ENCODE data around the gene MROH9. TPM values are rescaled to one million over a fixed set of nuclear protein-coding genes. Genes with fewer than 3 reads are reported as not detected.

Gene MROH9
- polyA plus RNA-seq, 1 donor (not counting 4 experiments of a cell fraction or from before 2014, with no cell fraction given), result 0.04 TPM

- Histone ChIP-seq H3K79me2 (ENCODE audit: control insufficient read depth, insufficient read depth, low read length) (no peaks in the 10 kb centered on the region), H3K36me3 (ENCODE audit: control insufficient read depth in 2 of 2, extremely low read depth in 1 of 2, insufficient read depth in 2 of 2, low read length in 2 of 2) (no peaks in the 10 kb centered on the region), H3K27ac (ENCODE audit: control insufficient read depth, insufficient read depth, low read length) (no peak overlapping the region), H3K27me3 (ENCODE audit: control insufficient read depth, extremely low read depth, insufficient read depth, low read length) (no peaks in the 10 kb centered on the region), H3K9me3 (ENCODE audit: control insufficient read depth, low read depth, low read length) (no peaks in the 10 kb centered on the region), H3K9ac (ENCODE audit: control insufficient read depth, extremely low read depth, insufficient read depth, low read length) (no peak overlapping the region), H4K20me1 (ENCODE audit: control insufficient read depth, extremely low read depth, insufficient read depth, low read length) (no peaks in the 10 kb centered on the region), H2AFZ (ENCODE audit: control insufficient read depth, low read length) (no peak overlapping the region), H3K4me3 (ENCODE audit: control insufficient read depth in 2 of 3, extremely low read depth in 1 of 3, insufficient read depth in 2 of 3, low read depth in 1 of 3, low read length in 3 of 3) (no peak overlapping the region), H3K4me2 (ENCODE audit: control insufficient read depth, extremely low read depth, insufficient read depth, low read depth, low read length) (no peak overlapping the region), H3K9me1 (ENCODE audit: control insufficient read depth, extremely low read depth, insufficient read depth, low read length) (no peaks in the 10 kb centered on the region), H3K4me1 (ENCODE audit: control insufficient read depth, extremely low read depth, insufficient read depth, low read length) (no peaks in the 10 kb centered on the region)
- dilution Hi-C loops (cut with MboI; ENCODE audit: extremely low pct_ligation_motif_present, low sequenced_read_pairs), result no loop called here
- no peak for TF ChIP-seq CTCF (optimal IDR thresholded peaks at IDR 0.05 in 1 of 3, IDR thresholded peaks at IDR 0.05 in 1 of 3, conservative IDR thresholded peaks at IDR 0.05 in 1 of 3; ENCODE audit: extremely low read depth in 1 of 3, insufficient read depth in 2 of 3, low read length in 3 of 3)
- no peak for TF ChIP-seq EZH2 (IDR thresholded peaks at IDR 0.05; ENCODE audit: low read length)
- DNase-seq (ENCODE audit: low read depth, low spot score) (no peak), FAIRE-seq (no peak)
Observed at GRCh38 chr1:171032822-171033702, 97.7 kb downstream of the MROH9 start.

GRCh38 chr1:171037626-171038025 is 102.3 kb downstream of the MROH9 start:
- dilution Hi-C loops (cut with MboI; ENCODE audit: extremely low pct_ligation_motif_present, low sequenced_read_pairs), result no loop called here
- Histone ChIP-seq H3K9me3 (ENCODE audit: control insufficient read depth, low read depth, low read length) (no peaks in the 10 kb centered on the region), H3K4me2 (ENCODE audit: control insufficient read depth, extremely low read depth, insufficient read depth, low read depth, low read length) (no peak overlapping the region), H3K27me3 (ENCODE audit: control insufficient read depth, extremely low read depth, insufficient read depth, low read length) (no peaks in the 10 kb centered on the region), H4K20me1 (ENCODE audit: control insufficient read depth, extremely low read depth, insufficient read depth, low read length) (no peaks in the 10 kb centered on the region), H3K79me2 (ENCODE audit: control insufficient read depth, insufficient read depth, low read length) (no peaks in the 10 kb centered on the region), H3K27ac (ENCODE audit: control insufficient read depth, insufficient read depth, low read length) (no peak overlapping the region), H3K9me1 (ENCODE audit: control insufficient read depth, extremely low read depth, insufficient read depth, low read length) (no peaks in the 10 kb centered on the region), H2AFZ (ENCODE audit: control insufficient read depth, low read length) (no peak overlapping the region), H3K9ac (ENCODE audit: control insufficient read depth, extremely low read depth, insufficient read depth, low read length) (no peak overlapping the region), H3K4me1 (ENCODE audit: control insufficient read depth, extremely low read depth, insufficient read depth, low read length) (no peaks in the 10 kb centered on the region), H3K36me3 (ENCODE audit: control insufficient read depth in 2 of 2, extremely low read depth in 1 of 2, insufficient read depth in 2 of 2, low read length in 2 of 2) (no peaks in the 10 kb centered on the region), H3K4me3 (ENCODE audit: control insufficient read depth in 2 of 3, extremely low read depth in 1 of 3, insufficient read depth in 2 of 3, low read depth in 1 of 3, low read length in 3 of 3) (no peak overlapping the region)
- FAIRE-seq (no peak), DNase-seq (ENCODE audit: low read depth, low spot score) (no peak)
- no peak for TF ChIP-seq CTCF (optimal IDR thresholded peaks at IDR 0.05 in 1 of 3, IDR thresholded peaks at IDR 0.05 in 1 of 3, conservative IDR thresholded peaks at IDR 0.05 in 1 of 3; ENCODE audit: extremely low read depth in 1 of 3, insufficient read depth in 2 of 3, low read length in 3 of 3)
- no peak for TF ChIP-seq EZH2 (IDR thresholded peaks at IDR 0.05; ENCODE audit: low read length)
